Measurements from ENCODE around the gene RBM22.

The RBM22 gene

DNA sequence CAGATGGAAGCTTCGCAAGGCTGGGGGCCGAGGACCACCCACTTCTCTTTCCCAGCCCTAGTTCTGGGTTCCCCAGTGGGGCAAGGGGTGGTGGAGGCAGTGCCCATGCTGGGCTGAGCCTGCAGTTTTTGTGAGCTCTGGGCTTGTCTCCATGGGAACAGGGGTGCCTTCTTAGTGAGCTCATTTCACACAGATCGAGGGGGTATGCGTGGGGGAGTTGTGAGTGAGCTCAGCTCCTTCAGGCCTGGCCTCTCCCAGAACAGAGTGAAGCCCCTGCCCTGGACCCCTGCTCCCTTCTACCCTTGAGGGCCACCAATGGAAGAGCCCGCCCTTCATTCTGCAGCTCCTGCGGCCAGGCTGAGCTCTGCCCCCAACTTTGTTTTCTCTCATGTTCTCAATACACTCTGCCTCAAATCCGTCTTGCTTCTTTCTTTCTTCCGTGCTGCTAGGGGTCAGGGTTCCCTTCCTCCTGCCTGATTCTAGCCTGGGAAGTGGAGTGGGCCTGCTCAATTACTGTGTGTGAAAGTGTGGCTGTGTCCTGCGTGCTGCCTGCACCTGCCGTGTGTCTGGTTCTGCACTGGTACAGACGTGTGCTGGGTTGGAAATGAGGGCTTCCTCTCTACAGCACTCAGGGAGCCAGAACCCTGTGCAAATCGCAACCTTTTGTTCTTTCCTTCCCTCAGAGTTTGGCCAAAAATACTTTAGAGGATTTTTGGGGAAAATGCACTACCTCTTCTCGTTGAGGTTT, 48.8 kb downstream of the RBM22 start:
- DNase-seq: no peak

DNA sequence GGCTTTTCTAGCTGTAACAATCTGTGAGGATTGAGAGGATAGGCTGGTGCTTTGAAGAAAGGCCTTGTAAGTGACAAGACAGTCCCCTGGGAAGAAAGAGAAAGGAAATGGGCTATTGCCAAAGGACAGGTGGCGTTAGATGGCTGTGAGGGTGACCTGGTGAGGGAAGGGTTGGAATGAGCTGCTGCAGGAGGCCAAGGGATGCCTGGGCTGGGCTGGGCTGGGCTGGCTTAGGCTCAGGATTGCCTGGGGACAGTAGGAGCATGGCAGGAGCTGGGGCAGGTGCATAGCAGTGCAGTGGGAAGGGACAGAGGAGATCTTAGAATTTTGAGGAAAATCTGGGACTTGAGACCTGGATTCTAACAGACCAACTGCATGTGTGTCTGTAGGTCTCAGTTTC, 49.5 kb downstream of the RBM22 start:
- no peak for DNase-seq

DNA sequence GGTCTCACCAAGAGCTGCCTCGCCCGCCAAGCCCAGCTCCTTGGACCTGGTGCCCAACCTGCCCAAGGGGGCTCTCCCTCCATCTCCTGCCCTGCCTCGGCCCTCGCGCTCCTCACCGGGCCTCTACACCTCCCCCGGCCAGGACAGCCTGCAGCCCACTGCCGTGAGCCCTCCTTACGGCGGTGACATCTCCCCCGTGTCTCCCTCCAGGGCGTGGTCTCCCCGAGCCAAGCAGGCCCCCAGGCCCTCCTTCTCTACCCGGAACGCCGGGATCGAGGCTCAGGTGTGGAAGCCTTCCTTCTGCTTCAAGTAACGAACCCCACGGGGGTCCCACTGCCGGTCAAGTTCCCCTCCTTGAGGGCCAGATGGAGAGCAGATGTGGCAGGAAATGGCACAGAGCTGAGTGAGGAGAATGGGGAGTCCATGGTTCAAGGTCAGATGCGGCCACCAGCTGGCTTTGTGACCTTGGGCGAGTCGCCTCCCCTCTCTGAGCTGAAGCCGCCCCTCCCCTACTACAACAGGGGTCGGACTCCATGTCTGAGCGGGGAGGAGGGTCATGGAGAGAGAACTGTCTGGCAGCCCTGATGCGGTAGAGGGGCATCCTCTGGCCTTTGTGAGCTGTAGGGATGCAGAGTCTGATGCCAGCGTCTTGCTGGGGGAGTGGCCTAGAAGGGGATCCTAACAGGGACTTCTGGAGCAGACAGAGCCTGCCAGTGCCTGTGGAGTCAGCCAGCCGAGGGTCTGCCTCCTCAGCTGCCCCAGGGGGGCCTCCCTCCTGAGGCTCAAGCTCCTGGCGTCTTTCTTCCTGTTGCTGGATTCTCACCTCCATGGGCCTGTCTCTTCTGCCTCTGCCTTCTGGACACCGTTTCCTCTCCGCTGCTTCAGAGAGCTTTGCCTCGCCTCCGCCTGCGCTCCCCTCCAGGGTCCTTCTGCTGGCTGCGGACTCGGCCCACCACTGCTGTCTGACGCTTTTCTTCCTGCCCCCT, 50.5 kb downstream of the RBM22 start:
- no peak for DNase-seq

DNA sequence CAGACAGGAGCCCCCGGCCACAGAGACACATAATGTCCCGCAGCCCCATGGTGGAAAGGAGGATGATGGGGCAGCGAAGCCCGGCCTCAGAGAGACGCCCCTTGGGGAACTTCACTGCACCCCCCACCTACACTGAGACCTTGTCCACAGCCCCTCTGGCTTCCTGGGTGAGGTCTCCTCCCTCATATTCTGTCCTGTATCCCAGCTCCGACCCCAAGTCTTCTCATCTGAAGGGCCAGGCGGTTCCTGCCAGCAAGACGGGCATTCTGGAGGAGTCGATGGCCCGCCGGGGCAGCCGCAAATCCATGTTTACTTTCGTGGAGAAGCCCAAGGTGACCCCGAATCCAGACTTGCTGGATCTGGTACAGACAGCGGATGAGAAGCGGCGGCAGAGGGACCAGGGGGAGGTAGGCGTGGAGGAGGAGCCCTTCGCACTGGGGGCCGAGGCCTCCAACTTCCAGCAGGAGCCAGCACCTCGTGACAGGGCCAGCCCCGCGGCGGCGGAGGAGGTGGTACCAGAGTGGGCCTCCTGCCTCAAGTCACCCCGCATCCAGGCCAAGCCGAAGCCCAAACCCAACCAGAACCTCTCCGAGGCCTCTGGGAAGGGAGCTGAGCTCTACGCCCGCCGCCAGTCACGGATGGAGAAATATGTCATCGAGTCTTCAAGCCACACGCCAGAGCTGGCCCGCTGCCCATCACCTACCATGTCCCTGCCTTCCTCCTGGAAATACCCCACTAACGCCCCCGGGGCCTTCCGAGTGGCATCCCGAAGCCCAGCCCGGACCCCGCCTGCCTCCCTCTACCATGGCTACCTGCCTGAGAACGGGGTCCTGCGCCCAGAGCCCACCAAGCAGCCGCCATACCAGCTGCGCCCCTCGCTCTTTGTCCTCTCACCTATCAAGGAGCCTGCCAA, 51.5 kb downstream of the RBM22 start:
- no peak for DNase-seq

DNA sequence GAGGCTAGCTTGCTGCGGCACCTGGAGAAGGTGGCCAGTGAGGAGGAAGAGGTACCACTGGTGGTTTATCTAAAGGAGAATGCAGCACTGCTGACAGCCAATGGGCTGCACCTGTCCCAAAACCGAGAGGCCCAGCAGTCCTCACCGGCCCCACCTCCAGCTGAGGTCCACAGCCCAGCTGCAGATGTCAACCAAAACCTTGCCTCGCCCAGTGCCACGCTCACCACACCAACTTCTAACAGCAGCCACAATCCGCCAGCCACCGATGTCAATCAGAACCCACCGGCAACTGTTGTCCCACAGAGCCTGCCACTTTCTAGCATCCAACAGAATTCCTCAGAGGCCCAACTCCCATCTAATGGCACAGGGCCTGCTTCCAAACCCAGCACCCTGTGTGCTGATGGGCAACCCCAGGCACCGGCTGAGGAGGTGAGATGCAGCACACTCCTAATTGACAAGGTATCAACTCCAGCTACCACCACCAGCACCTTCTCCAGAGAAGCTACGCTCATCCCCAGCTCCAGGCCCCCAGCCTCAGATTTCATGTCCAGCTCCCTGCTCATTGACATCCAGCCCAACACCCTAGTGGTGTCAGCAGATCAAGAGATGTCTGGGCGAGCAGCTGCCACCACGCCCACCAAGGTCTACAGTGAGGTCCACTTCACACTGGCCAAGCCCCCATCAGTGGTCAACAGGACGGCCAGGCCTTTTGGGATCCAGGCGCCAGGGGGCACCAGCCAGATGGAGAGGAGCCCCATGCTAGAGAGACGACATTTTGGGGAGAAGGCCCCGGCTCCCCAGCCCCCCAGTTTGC, 52.4 kb downstream of the RBM22 start:
- DNase-seq: no peak

DNA sequence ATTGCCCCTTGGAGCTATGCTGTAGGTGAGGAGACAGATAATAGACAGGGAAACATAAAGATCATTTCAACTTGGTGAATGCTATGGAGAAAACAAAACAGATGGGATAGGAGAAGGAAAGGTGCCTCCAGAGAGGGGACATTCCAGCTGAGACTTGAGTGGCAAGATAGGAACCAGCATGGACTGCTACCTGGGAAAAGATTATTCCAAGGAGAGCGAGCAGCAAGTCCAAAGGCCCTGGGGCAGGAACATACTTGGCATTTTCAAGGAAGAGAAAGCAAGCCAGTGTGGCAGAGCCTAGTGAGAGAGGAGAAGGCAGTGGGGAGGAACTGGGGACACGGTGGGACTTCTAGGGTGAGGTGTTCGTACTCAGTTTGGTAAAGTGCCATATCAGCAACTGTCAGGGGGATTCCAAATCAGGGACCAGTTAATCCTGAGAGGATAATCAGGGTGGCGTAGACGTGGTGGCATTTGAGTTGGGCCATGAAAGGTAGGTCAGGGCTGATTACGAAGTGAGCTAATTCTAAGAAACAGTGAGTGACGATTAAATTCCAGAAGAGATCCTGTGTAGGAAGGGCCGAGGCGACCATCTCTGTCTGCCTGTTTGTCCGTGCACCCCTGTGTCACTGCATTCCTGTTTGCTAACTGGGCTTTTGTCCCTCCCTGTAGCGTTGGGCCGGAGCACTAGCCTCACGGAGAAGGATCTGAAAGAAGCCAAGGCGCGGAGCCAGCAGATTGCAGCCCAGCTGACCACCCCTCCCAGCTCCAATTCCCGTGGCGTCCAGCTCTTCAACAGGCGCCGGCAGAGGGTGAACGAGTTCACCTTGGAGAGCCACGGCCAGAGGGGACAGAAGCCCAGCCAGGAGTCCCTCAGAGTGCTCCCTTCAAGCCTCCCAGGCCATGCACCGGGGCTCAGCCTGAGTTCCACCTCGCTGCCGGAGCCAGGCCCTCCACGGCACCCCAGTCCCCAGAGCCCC, 53.3 kb downstream of the RBM22 start:
- no peak for DNase-seq

DNA sequence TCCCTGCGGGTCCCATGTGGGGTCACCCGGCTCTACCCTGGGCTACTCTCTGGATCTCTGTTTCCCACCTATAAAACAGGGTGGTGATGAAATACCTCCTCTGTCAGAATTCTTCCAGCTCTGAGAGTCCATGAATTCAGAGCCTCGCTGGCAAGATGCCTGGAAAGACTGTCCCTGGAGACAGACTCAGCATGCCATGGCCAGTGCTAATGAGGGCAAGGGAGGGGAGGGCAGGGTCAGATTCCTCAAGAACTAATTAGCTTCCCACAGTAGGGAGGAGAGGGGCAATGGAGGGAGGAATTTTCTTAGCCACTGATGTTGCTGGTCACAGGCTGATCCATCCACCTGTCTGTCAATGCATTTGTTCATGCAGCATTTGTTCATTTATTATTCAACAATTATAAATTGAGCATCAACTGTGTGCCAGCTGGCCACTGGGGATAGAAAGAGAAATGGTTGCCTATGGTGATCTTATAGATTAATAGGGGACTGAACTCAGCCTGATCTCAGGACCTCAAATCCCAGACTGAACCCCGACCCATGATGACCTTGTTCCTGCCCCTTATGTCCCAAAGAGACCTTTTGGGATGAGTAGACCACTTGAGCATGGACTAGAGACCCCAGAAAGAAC, 55.7 kb downstream of the RBM22 start:
- no peak for DNase-seq

DNA sequence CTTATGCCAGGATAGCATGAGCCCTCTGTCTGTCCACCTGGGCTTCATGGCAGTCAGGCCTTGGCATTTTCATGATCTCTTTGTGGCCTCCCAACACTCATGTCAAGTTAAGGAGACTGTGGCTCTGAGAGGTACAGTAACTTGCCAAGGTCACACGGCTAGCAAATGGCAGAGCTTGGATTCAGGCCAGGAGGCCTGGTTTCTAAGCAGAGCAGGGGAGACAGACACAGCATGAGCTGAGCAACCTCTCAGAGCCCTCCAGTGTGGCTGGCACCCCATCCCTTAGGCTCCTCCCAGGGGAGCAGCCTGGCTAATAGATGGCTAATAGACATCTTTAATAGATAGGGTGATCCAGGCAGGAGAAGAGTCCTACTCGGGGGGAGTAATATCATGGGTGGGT, 56.3 kb downstream of the RBM22 start:
- DNase-seq: no peak

DNA sequence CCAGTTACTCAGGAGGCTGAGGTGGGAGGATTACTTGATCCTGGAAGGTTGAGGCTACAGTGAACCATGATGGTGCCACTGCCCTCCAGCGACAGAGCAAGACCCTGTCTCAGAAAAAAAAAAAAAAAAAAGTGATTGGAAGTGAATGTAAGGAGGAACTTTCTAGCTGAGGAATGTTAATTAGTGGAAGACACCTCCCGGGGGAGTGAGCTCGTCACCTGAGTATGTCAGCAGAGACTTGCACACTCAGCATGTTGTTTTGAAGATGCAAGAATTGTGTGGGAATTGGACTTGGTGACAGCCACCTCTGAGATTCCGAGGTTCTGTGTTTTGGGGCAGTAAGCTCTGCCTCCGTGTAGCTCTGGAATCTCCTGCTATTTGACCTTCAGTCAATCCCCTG, 56.8 kb downstream of the RBM22 start:
- no peak for DNase-seq

DNA sequence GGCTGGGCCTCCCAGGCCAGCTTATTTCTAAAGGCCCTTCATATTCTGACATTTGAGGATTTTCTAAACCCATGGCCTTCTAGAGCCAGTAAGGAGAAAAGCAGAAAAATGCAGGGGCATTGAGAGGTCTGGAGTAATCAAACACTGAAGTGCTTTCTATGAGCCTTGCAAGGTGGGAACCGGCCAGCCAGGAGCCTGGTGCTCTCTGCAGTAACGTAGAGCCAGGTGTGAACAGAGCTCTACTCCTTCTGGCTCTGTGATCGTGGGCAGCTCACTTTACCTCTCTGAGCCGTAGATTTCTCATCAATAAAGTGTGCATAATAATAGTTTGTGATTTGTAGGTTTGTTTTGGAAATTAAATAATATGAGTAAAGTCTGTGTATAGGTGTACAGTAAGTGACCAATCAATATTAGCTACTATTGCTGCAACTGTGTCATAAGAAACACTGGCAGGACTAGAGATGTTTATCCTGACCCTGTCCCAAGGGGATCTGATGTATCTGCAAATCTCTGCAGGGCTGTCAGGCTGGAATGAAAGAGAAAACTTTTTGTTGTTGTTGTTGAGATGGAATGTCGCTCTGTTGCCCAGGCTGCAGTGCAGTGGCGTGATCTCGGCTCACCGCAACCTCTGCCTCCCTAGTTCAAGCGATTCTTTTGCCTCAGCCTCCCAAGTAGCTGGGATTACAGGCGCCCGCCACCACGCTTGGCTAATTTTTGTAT, 57.7 kb downstream of the RBM22 start:
- no peak for DNase-seq

DNA sequence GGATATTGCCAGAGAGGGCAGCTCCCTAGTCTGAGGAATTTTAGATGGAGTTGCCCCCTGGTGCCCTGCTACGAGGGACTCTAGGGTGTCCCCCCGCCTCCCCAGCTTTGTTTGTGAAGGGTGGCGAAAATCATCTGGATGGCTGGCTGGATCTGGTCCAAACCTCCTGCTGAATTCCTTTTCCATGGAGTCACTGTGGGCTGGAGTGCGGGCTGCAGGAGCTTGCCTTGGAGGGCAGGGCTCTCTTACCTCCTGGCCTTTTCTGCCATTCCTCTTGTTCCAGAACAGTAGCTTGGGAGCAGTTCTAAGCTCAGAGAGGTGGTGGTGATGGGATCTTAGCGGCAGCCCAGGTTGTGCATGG, 58.3 kb downstream of the RBM22 start:
- no peak for DNase-seq

DNA sequence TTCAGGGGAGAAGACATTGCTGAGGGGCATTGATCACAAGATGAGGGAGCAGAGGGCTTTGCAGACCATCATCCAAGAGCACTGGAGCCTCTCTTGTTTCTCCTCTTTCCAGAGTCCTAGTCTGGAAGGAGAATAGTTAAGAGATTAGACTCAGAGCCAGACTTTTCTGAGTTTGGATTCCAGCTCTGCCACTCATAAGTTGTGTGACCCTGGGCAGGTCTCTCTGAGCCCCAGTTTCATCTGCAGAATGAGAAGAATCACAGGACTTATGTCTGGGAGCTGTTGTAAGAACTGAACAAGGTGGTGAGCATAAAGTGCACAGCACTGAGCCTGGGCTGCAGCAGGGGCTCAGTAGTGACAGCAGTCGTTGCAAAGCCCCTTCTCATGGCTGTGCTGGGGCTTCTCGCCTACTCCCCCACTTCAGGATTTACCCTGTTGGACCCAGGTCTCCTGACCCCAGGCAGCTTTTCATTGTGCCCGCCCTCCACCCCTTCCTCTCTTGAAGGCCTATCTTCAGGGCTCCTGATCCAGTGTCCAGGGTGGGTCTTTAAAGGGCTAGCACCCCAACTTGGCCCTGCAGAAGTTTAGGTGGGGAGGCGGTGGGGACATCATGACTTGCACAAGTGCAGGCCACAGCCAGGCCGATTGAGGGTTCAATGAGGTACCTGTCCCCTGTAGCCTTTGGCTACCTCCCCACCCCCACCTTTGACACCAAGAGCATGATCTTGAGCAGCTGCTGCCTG, 58.9 kb downstream of the RBM22 start:
- DNase-seq: no peak

DNA sequence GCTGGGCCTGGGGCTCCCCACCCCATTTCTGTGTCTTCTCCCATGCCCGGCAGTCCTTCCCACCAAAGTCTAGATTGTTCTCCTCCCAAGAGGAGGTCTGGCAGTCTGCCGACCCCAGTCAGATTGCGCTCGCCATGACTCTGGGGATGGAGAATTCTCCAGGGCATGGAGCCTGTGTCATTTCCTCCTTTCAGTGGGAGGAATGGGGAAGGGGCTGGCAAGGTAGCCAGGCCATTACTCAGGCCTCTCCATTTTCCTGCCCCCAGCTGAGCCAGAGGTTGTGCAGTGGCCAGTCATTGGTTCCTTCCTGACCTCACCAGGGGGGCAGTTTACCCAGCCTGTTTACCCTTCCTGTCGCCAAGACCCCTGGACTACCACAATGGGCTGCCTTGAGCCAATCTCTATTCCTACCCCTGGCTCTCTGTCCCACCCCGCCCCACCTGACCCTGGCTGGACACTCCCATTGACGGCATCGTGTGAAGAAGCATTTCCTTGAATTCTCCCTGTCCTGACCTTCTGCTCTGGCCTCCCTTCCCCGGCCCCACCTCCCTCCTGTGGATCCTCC, 59.8 kb downstream of the RBM22 start:
- DNase-seq: no peak

Measured in hippocampal formation (tissue), 2 donors.